Glutamatergic neuron (in vitro differentiated cells): Measurements from ENCODE around the gene TIMM8A. TPM values are rescaled to one million over a fixed set of nuclear protein-coding genes. Genes with fewer than 3 reads are reported as not detected.

Experiments
- DNase-seq: peaks from one replicate; pipeline ENCODE4 v3.0.0; 2022
- H3K27ac Mint-ChIP-seq: one replicate; pipeline ENCODE4 v1.8.0; 2020; ENCODE audit warnings: mild to moderate bottlenecking, mixed read lengths, inconsistent platforms; ENCODE audit not compliant: unreplicated experiment
- H3K27me3 Mint-ChIP-seq: one replicate; pipeline ENCODE4 v1.8.0; 2020; ENCODE audit warnings: mild to moderate bottlenecking, moderate library complexity, mixed read lengths, inconsistent platforms; ENCODE audit not compliant: unreplicated experiment
- H3K36me3 Mint-ChIP-seq: one replicate; pipeline ENCODE4 v1.8.0; 2020; ENCODE audit warnings: mild to moderate bottlenecking, mixed read lengths, inconsistent platforms; ENCODE audit not compliant: unreplicated experiment
- H3K4me1 Mint-ChIP-seq: one replicate; pipeline ENCODE4 v1.8.0; 2020; ENCODE audit warnings: mild to moderate bottlenecking, low read depth, mixed read lengths, inconsistent platforms; ENCODE audit not compliant: unreplicated experiment
- H3K4me3 Mint-ChIP-seq: one replicate; pipeline ENCODE4 v1.8.0; 2020; ENCODE audit warnings: mild to moderate bottlenecking, mixed read lengths, inconsistent platforms; ENCODE audit not compliant: unreplicated experiment
- H3K9me3 Mint-ChIP-seq: one replicate; pipeline ENCODE4 v1.8.0; 2020; ENCODE audit warnings: mild to moderate bottlenecking, moderate library complexity, mixed read lengths, inconsistent platforms; ENCODE audit not compliant: unreplicated experiment
- CTCF ChIP-seq: fragments of 200-600 bp; sonication (generic); IDR thresholded peaks from one replicate; pipeline ENCODE4 v1.5.0; 2021; ENCODE audit not compliant: partially characterized antibody, unreplicated experiment
- long read RNA-seq: library from polyadenylated mRNA; unstranded; transcript quantifications from one replicate; pipeline ENCODE4 v2.0.0, GENCODE V29; 2020; ENCODE audit not compliant: unreplicated experiment
- total RNA-seq: library from RNA; stranded (reverse); fragmentation: NEBNext Ultra II Directional; extraction: Animal tissue kit (Norgen Biotek cat#: 25700); gene quantifications from one replicate; pipeline ENCODE4 v1.2.1, GENCODE V29; 2021; ENCODE audit not compliant: unreplicated experiment

Gene TIMM8A
- total RNA-seq, result 13.0 TPM
- long read RNA-seq, transcript TIMM8A-205 (2 exons, 1,194 nt), result major isoform, 6 of 7 reads
- long read RNA-seq, partial matches to known transcripts, result 0 of 7 reads
- long read RNA-seq, other reads (novel, unspliced or antisense), result 1 of 7 reads

- Mint-ChIP-seq H3K36me3 (no peaks in the 10 kb centered on the region), H3K27ac (peak within 1 kb of the TSS; percentile 17), H3K27me3 (no peaks in the 10 kb centered on the region), H3K9me3 (no peaks in the 10 kb centered on the region), H3K4me1 (no peaks in the 10 kb centered on the region), H3K4me3 (peak within 1 kb of the TSS; percentile 83)
- TF ChIP-seq CTCF, result no peak
- peak; percentile 73 for DNase-seq
These were observed at the start of gene TIMM8A for GRCh38 chrX:101348452-101349192. TIMM8A (minus strand) TSS chrX:101348742; CDS start chrX:101348664, 78 bp downstream.

DNA sequence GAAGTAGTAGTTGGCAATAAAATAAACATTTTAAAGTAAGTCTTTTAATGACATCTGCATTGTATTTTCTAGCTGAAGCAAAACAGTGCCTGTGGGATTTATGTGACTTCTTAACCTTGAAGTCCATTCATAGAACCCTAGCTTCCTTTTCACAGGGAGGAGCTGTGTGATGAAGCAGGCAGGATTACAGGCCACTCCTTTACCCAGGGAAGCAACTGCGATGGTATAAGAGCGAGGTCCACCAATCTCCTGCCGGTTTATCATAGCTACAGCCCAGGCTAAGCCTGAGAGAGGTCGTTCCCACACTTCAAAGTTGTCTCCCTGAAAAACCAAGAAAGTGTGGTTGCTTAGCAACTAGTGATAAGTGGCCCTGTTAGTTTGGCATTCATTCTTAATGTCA is 49.2 kb upstream of the TIMM8A start:
- no peak for TF ChIP-seq CTCF
- no peak overlapping the region for H3K27ac Mint-ChIP-seq
- H3K4me3 Mint-ChIP-seq, result no peak overlapping the region
- no peaks in the 10 kb centered on the region for H3K36me3 Mint-ChIP-seq
- DNase-seq, result no peak
- H3K9me3 Mint-ChIP-seq, result no peaks in the 10 kb centered on the region
- no peaks in the 10 kb centered on the region for H3K27me3 Mint-ChIP-seq
- no peaks in the 10 kb centered on the region for H3K4me1 Mint-ChIP-seq

GRCh38 chrX:101395789-101396188 is 47.2 kb upstream of the TIMM8A start:
- TF ChIP-seq CTCF, result no peak
- H3K4me1 Mint-ChIP-seq, result no peaks in the 10 kb centered on the region
- no peak overlapping the region for H3K27ac Mint-ChIP-seq
- no peak overlapping the region for H3K4me3 Mint-ChIP-seq
- peaks cover 2% of the 10 kb centered on the region for H3K27me3 Mint-ChIP-seq
- no peaks in the 10 kb centered on the region for H3K36me3 Mint-ChIP-seq
- no peaks in the 10 kb centered on the region for H3K9me3 Mint-ChIP-seq
- DNase-seq, result no peak

DNA sequence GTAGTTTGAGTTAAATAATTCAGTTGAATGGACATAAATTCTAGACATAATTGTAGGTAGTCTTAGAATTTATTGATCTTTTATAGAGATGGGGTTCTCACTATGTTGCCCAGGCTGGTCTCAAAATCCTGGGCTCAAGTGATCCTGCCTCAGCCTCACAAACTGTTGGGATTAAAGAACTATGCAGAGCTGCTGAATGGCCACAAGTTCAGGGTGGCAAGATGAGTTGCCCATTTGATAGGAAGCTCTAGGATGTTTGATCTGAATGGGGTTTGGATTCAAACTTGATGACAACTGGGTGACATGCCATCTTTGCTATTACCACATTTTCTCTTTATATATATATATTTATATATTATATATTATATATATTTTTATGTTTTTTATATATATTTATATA is 45.8 kb upstream of the TIMM8A start:
- no peak overlapping the region for H3K4me3 Mint-ChIP-seq
- peaks cover 1% of the 10 kb centered on the region for H3K4me1 Mint-ChIP-seq
- no peak for DNase-seq
- H3K27me3 Mint-ChIP-seq, result peaks cover 2% of the 10 kb centered on the region
- TF ChIP-seq CTCF, result no peak
- H3K36me3 Mint-ChIP-seq, result no peaks in the 10 kb centered on the region
- no peak overlapping the region for H3K27ac Mint-ChIP-seq
- peaks cover 2% of the 10 kb centered on the region for H3K9me3 Mint-ChIP-seq
